ENCODE results near the gene RPRML. TPM values are rescaled to one million over a fixed set of nuclear protein-coding genes. Genes with fewer than 3 reads are reported as not detected.

RPRML gene
- total RNA-seq, 4 donors from 2014 or later = 0.49 TPM; not detected in 3

DNA sequence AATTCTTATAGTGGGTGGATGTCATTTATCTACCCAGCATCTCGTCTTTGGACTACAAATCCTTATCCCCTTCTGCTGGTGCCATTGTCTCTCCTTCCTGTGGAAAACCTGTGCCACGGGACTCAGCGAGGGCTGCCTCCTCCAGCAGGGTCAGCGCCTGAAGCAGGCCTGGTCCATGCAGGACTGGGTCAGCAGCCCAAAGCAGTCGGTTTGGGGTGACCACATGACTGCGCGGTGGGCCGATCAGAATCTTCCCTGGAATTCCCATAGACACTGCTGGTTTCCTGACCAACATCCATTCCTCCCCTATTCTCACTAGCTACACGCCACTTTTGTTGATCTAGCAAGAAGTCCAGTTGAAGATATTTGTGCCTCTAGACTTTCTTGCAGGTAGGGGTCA lies 26.9 kb downstream of the RPRML start:
- intact Hi-C loops (cut with DNase I; ENCODE audit: low total_unique reads) (no loop called here), in situ Hi-C loops (cut with MboI; ENCODE audit: low sequenced_read_pairs in 4 of 4) (no loop called here)
- DNase-seq (no peak), ATAC-seq (no peak)
- no peaks in the 10 kb centered on the region for H3K4me1 ChIP-seq
- no peak overlapping the region for H3K27ac ChIP-seq
- H3K9me3 ChIP-seq = no peaks in the 10 kb centered on the region
- no peak overlapping the region for H3K4me3 ChIP-seq
- H3K27me3 ChIP-seq = peaks cover 0 to 9% (median 6%) of the 10 kb centered on the region in 3 donors
- no peak for TF ChIP-seq POLR2A (IDR thresholded peaks at IDR 0.05)
- TF ChIP-seq, protein P1, sequence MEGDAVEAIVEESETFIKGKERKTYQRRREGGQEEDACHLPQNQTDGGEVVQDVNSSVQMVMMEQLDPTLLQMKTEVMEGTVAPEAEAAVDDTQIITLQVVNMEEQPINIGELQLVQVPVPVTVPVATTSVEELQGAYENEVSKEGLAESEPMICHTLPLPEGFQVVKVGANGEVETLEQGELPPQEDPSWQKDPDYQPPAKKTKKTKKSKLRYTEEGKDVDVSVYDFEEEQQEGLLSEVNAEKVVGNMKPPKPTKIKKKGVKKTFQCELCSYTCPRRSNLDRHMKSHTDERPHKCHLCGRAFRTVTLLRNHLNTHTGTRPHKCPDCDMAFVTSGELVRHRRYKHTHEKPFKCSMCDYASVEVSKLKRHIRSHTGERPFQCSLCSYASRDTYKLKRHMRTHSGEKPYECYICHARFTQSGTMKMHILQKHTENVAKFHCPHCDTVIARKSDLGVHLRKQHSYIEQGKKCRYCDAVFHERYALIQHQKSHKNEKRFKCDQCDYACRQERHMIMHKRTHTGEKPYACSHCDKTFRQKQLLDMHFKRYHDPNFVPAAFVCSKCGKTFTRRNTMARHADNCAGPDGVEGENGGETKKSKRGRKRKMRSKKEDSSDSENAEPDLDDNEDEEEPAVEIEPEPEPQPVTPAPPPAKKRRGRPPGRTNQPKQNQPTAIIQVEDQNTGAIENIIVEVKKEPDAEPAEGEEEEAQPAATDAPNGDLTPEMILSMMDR (IDR thresholded peaks at IDR 0.05 in 4 of 5, conservative IDR thresholded peaks at IDR 0.05 in 1 of 5) = no peak
- H3K36me3 ChIP-seq = no peaks in the 10 kb centered on the region

DNA sequence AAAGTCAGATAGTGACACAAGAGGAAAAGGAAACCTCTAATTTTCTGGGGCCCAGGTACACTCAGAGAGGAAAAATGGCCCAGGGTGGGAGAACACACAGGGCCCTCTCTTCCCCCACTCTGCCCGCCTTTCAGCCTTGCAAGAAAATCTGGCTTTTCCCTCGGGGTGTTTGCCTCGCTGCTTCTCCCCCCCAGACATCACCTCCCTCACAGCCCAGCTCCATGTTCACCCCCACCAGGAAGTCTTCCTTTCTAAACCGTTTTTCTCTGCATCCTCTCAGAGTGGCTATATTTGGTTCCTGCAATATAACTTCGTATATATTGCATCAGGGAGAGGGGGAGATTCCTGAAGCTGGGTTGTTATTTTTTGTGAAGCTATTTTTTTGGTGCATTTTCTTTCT lies 27.3 kb downstream of the RPRML start:
- Histone ChIP-seq H3K4me3 (no peak overlapping the region), H3K4me1 (no peaks in the 10 kb centered on the region), H3K27me3 (peaks cover 0 to 11% (median 6%) of the 10 kb centered on the region in 3 donors), H3K36me3 (no peaks in the 10 kb centered on the region), H3K27ac (no peak overlapping the region), H3K9me3 (no peaks in the 10 kb centered on the region)
- intact Hi-C loops (cut with DNase I; ENCODE audit: low total_unique reads) (no loop called here), in situ Hi-C loops (cut with MboI; ENCODE audit: low sequenced_read_pairs in 4 of 4) (no loop called here)
- DNase-seq (no peak), ATAC-seq (no peak)
- no peak for TF ChIP-seq POLR2A (IDR thresholded peaks at IDR 0.05)
- TF ChIP-seq, protein P1 (IDR thresholded peaks at IDR 0.05 in 4 of 5, conservative IDR thresholded peaks at IDR 0.05 in 1 of 5) = no peak

DNA sequence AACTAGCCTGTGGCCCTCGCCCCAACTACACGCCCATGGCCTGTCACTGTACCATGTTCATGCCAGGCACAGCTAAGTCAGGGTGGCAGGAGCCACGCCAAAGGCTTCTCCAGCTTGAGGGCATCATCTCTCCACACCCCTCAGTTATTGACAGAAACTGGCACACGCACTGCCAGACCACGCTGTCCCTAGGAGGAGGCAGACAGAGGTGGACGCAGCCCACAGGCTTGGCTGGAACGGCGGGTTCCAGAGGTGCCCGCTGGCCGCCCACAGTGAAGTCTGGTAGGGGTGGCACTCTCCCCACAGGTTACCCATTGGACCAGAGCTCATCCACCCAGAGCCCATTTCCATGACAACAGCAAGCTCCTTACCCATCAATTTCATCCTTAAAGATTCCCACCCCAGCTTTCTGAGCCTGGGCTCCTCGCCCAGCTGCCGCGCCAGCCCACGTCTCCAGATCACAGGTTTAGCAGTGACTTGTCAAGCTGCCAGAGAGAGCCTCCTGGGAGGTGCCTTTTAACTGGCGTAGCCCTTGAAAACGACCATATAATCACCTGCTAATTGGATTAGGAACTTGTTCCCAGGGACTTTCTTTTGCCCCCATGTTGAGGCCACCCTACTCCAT lies 27.9 kb downstream of the RPRML start:
- no peak for ATAC-seq
- in situ Hi-C loops (cut with MboI; ENCODE audit: low sequenced_read_pairs in 4 of 4) (no loop called here), intact Hi-C loops (cut with DNase I; ENCODE audit: low total_unique reads) (no loop called here)
- Histone ChIP-seq H3K27me3 (peaks cover 0 to 12% (median 6%) of the 10 kb centered on the region in 3 donors), H3K27ac (no peak overlapping the region), H3K4me1 (no peaks in the 10 kb centered on the region), H3K9me3 (no peaks in the 10 kb centered on the region), H3K36me3 (no peaks in the 10 kb centered on the region), H3K4me3 (no peak overlapping the region)
- DNase-seq = no peak
- TF ChIP-seq POLR2A (IDR thresholded peaks at IDR 0.05) = no peak
- TF ChIP-seq, protein P1 (IDR thresholded peaks at IDR 0.05 in 4 of 5, conservative IDR thresholded peaks at IDR 0.05 in 1 of 5) = no peak

DNA sequence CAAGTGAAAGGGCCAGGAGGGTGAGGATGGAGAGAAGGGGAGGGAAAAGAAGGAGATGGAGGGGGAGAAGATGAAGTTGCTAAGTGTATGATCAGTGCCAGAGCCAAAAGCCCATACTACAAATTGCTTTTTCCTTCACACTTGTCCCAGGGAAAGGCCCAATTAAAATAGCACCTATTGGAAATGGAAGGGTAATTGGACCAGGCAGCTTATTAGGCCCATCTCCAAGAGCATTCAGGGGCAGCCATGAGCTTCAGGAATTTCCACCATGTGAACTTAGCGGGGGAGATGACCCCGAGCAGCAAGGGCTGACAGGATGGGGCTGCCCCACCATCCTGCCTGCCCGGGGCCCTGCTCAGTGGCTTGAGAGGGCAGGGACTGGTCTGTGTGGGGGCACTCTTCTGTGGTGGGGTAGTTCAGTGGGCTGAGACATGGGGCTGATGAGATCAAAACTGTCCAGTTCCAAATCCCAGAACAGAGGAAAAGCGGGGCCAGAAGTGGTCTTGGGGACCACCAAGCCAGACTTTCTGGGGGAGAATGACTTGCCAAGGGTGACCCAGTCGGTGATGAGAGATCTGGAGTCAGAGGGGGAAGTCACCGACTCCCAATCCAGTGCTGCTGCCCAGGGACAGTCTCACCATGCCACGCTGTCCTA lies 28.6 kb downstream of the RPRML start:
- Histone ChIP-seq H3K4me3 (no peak overlapping the region), H3K9me3 (no peaks in the 10 kb centered on the region), H3K27ac (no peak overlapping the region), H3K36me3 (no peaks in the 10 kb centered on the region), H3K27me3 (peaks cover 0 to 12% (median 6%) of the 10 kb centered on the region in 3 donors), H3K4me1 (no peaks in the 10 kb centered on the region)
- ATAC-seq (no peak), DNase-seq (no peak)
- TF ChIP-seq POLR2A (IDR thresholded peaks at IDR 0.05) = no peak
- TF ChIP-seq, protein P1 (IDR thresholded peaks at IDR 0.05 in 4 of 5, conservative IDR thresholded peaks at IDR 0.05 in 1 of 5) = no peak
- in situ Hi-C loops (cut with MboI; ENCODE audit: low sequenced_read_pairs in 4 of 4) (no loop called here), intact Hi-C loops (cut with DNase I; ENCODE audit: low total_unique reads) (no loop called here)
